ENCODE data around the gene NOL12.
"Not testable (repeated sequence)": the region's sequence is repeated elsewhere in the genome, so short reads cannot be mapped to it uniquely, and the experiment has no call there.

NOL12 gene

DNA sequence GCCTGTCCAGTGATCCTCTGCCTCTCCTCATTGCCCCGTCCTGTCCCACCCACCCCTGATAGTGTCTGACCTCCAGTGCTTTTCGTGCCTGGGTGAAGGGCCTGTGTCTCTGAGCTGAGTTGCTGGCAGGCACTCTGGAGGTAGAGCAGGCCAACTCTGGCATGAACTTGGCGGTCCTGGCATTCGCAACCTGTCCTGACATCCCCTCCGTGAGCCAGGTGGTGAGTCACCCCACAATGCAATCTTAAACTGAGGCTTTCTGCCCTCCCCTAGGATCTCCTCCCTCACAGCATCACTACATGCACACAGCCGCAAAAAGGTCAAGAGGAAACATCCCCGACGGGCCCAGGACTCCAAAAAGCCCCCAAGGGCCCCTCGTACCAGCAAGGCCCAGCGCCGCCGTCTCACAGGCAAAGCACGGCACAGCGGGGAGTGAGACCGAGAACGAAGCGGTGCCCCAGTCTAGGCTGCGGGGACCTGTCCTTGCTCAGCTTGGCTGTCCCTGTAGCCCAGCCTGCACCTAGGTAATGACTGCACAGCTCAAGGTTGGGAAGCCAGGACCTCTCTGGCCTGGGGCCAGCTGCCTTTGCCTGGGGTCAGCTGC is 4.9 kb downstream of the NOL12 start:
- DNase-seq (ENCODE audit: low read depth), result no peak
- H3K4me1 ChIP-seq (ENCODE audit: control insufficient read depth, insufficient read depth, low read length), result peaks cover 11% of the 10 kb centered on the region
- H3K36me3 ChIP-seq (ENCODE audit: control insufficient read depth, insufficient read depth, low read length, severe bottlenecking), result peaks cover 43% of the 10 kb centered on the region
- H3K9ac ChIP-seq (ENCODE audit: low read length), result no peak overlapping the region
- no peak overlapping the region for H3K4me3 ChIP-seq (ENCODE audit: low read length)
- no peaks in the 10 kb centered on the region for H3K9me3 ChIP-seq (ENCODE audit: control insufficient read depth, low read length)
- no peaks in the 10 kb centered on the region for H3K27me3 ChIP-seq (replicated peaks; ENCODE audit: control insufficient read depth, insufficient read depth, low read length)

DNA sequence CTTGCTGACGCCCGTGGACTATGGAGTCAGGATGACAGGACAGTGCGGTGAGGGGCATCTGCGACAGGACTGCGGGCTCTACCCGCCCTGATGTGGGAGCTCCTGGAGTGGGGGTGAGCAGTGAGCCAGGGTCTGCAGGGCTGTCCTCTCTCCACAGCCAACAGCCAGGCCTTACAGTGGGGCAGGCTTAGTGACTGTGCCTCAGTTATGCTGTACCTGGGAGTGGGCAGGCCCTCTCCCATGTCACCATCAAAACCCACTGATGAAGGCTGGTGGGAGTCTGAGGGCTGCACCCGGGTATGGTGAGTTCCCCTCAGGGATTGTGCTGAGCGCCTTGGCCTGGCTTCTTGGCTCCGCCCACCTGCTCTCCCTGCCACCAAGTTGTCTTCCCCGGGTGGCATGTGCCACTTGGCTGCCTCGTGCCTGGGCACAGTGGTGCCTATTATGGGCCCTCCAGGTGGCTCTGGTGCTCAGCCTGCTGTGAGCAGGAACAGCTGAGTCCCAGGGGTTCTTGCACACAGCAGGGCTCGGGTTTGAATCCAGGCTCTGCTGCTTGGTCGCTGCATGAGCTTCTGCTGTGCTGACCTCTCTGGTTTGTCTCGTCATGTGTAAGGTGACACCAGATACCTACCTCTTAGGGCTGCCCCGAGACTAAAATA is 6.6 kb downstream of the NOL12 start:
- no peak for DNase-seq (ENCODE audit: low read depth)
- H3K4me1 ChIP-seq (ENCODE audit: control insufficient read depth, insufficient read depth, low read length), result peaks cover 18% of the 10 kb centered on the region
- no peaks in the 10 kb centered on the region for H3K27me3 ChIP-seq (replicated peaks; ENCODE audit: control insufficient read depth, insufficient read depth, low read length)
- H3K9me3 ChIP-seq (ENCODE audit: control insufficient read depth, low read length), result no peaks in the 10 kb centered on the region
- H3K4me3 ChIP-seq (ENCODE audit: low read length), result no peak overlapping the region
- H3K36me3 ChIP-seq (ENCODE audit: control insufficient read depth, insufficient read depth, low read length, severe bottlenecking), result peaks cover 43% of the 10 kb centered on the region
- no peak overlapping the region for H3K9ac ChIP-seq (ENCODE audit: low read length)

DNA sequence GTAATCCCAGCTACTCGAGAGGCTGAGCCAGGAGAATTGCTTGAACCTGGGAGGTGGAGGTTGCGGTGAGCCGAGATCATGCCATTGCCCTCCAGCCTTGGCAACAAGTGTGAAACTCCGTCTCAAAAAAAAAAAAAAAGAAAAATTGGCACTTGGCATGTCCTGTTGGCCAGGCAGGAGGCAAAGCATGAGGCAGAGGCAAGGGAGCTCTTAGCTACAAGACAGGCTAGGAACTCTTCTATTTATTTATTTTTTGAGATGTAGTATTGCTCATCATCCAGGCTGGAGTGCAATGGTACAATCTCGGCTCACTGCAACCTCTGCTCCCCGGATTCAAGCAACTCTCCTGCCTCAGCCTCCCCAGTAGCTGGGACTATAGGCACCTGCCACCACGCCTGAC is 8.0 kb downstream of the NOL12 start:
- Histone ChIP-seq H3K4me1 (ENCODE audit: control insufficient read depth, insufficient read depth, low read length) (peaks cover 18% of the 10 kb centered on the region), H3K36me3 (ENCODE audit: control insufficient read depth, insufficient read depth, low read length, severe bottlenecking) (peaks cover 33% of the 10 kb centered on the region)
- H3K27me3 ChIP-seq (replicated peaks; ENCODE audit: control insufficient read depth, insufficient read depth, low read length); DNase-seq (ENCODE audit: low read depth); H3K4me3 ChIP-seq (ENCODE audit: low read length); H3K9me3 ChIP-seq (ENCODE audit: control insufficient read depth, low read length); H3K9ac ChIP-seq (ENCODE audit: low read length): not testable (repeated sequence)

DNA sequence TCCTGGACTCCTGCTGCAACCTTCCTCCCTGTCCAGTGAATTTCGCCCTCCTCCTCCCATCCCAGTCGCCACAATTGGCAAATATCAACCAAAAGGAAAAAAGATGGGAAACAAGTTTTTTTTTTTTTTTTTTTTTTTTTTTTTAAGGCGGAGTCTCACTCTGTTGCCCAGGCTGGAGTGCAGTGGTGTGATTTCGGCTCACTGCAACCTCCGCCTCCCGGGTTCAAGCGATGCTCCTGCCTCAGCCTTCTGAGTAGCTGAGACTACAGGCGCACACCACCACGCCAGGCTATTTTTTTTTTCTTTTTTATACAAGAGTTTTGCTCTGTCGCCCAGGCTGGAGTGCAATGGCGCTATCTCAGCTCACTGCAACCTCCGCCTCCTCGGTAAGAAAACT is 10.1 kb downstream of the NOL12 start:
- Histone ChIP-seq H3K36me3 (ENCODE audit: control insufficient read depth, insufficient read depth, low read length, severe bottlenecking) (peaks cover 20% of the 10 kb centered on the region), H3K4me1 (ENCODE audit: control insufficient read depth, insufficient read depth, low read length) (peaks cover 18% of the 10 kb centered on the region), H3K4me3 (ENCODE audit: low read length) (peak overlapping the region; percentile 57), H3K9ac (ENCODE audit: low read length) (peak overlapping the region; percentile 25)
- DNase-seq (ENCODE audit: low read depth); H3K27me3 ChIP-seq (replicated peaks; ENCODE audit: control insufficient read depth, insufficient read depth, low read length); H3K9me3 ChIP-seq (ENCODE audit: control insufficient read depth, low read length): not testable (repeated sequence)

DNA sequence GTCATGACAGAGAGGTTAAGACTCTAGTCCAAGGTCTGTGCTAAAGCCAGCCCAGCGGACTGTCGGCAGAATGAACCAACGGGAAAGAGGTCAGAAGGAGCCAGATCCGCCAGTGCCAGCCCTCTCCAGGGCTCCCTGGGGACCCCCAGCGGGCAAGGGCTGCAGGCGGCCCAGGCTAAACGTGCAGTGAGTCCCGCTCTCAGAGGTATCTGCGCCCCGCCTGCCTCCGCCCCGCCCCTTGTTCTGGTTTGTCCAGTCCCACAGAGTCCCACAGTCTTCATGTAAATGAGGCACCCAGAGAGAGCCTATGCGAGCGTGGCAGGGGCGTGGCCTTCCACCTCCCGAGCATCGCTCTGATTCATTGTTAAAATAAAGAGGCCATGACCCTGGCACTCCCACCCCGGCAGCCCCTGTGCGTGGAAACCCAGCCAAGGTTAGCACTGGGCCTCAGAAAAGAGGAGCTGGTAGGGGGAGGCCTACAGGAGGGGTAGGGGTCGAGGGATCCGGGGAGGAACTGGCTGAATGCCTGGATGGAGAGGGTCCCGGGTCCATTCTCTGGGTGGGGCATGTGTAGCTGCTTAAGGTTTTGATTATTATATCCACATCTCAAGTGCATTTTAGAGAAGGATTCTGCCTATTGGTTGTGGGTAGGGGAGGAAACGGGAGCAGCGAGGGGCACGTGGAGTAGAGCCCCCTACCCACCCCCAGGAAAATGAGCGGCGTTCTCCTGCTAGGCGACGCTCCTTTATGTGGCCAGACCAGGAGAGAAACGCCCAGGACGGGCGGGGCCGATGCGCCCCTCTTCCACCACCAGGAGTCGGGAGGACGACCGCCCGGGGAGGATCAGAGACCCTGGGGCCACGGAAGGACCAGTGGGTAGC is 10.8 kb downstream of the NOL12 start, which contains the start of gene TRIOBP:
Gene TRIOBP, plus strand, starts transcription at position 392 of the 881 bp plus-strand sequence. CDS start 4,318 bp downstream, outside the sequence.
- peak within 1 kb of the TSS; percentile 57 for H3K4me3 ChIP-seq (ENCODE audit: low read length)
- peak within 1 kb of the TSS; percentile 25 for H3K9ac ChIP-seq (ENCODE audit: low read length)
- peak; percentile 98 for DNase-seq (ENCODE audit: low read depth)
- H3K36me3 ChIP-seq (ENCODE audit: control insufficient read depth, insufficient read depth, low read length, severe bottlenecking), result peaks cover 14% of the 10 kb centered on the region
- H3K27me3 ChIP-seq (replicated peaks; ENCODE audit: control insufficient read depth, insufficient read depth, low read length), result no peaks in the 10 kb centered on the region
- H3K4me1 ChIP-seq (ENCODE audit: control insufficient read depth, insufficient read depth, low read length), result peaks cover 18% of the 10 kb centered on the region
- H3K9me3 ChIP-seq (ENCODE audit: control insufficient read depth, low read length), result no peaks in the 10 kb centered on the region

DNA sequence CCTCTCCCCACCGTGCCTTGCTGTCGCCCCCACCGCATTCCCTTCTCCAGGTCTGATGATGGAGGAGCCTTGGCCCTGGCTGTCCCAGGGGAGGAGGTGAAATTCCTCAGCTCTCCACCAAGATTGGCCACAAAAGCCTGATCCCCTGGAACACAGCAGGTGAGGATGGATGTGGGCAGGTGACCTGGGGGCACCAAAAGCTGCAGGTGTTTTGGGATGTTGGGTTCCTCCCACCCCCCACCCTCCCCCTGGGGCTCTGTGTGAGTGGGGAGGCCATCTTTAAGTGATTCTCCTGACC is 11.3 kb downstream of the NOL12 start:
- Histone ChIP-seq H3K36me3 (ENCODE audit: control insufficient read depth, insufficient read depth, low read length, severe bottlenecking) (peaks cover 11% of the 10 kb centered on the region), H3K27me3 (replicated peaks; ENCODE audit: control insufficient read depth, insufficient read depth, low read length) (no peaks in the 10 kb centered on the region), H3K9ac (ENCODE audit: low read length) (no peak overlapping the region), H3K9me3 (ENCODE audit: control insufficient read depth, low read length) (no peaks in the 10 kb centered on the region), H3K4me3 (ENCODE audit: low read length) (no peak overlapping the region), H3K4me1 (ENCODE audit: control insufficient read depth, insufficient read depth, low read length) (peaks cover 18% of the 10 kb centered on the region)
- DNase-seq (ENCODE audit: low read depth), result no peak

DNA sequence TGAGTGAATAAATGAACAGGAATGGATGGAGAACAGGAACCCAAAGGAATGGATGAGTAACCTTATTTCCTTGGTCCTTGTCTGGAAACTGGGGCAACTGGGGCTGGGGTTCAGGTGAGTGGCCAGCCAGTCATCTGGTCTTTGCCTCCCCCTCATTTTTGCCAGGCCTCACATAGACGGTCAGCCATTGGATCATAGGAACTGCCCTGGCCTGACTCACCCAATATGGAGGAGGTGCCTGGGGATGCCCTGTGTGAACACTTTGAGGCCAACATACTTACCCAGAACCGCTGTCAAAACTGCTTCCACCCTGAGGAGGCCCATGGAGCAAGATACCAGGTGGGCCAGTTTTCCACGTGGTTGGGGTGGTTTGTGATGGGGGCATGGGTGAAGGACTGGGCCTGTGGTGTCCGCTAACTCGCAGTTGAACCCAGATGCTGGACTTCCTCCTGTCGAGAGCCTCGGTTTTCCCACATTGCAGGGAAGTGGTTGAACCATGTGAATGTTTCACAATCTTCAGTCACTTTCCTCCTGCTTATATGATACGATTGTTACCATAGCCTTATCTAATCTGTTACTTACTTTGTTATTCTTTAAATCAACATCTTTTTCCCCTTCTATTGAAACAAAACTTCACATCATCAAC is 15.1 kb downstream of the NOL12 start:
- DNase-seq (ENCODE audit: low read depth), result no peak
- Histone ChIP-seq H3K9ac (ENCODE audit: low read length) (no peak overlapping the region), H3K36me3 (ENCODE audit: control insufficient read depth, insufficient read depth, low read length, severe bottlenecking) (no peaks in the 10 kb centered on the region), H3K4me1 (ENCODE audit: control insufficient read depth, insufficient read depth, low read length) (peaks cover 16% of the 10 kb centered on the region), H3K27me3 (replicated peaks; ENCODE audit: control insufficient read depth, insufficient read depth, low read length) (no peaks in the 10 kb centered on the region), H3K4me3 (ENCODE audit: low read length) (no peak overlapping the region), H3K9me3 (ENCODE audit: control insufficient read depth, low read length) (no peaks in the 10 kb centered on the region)

DNA sequence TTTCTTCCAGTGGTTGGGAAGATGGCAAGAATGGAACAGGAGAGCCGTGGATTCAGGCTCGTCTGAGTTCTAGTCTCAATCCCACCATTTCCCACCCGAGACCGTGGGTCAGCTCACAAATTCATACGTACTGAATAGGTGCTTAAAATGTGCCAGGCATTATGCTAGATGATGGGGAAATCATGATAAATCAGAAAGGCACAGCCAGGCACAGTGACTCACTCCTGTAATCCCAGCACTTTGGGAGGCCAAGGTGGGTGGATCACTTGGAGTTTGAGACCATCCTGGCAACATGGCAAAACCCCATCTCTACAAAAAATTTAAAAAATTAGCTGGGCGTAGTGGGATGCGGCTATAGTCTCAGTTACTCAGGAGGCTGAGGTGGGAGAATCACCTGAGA is 17.8 kb downstream of the NOL12 start:
- no peak for DNase-seq (ENCODE audit: low read depth)
- Histone ChIP-seq H3K9ac (ENCODE audit: low read length) (no peak overlapping the region), H3K9me3 (ENCODE audit: control insufficient read depth, low read length) (no peaks in the 10 kb centered on the region), H3K4me3 (ENCODE audit: low read length) (no peak overlapping the region), H3K4me1 (ENCODE audit: control insufficient read depth, insufficient read depth, low read length) (peaks cover 10% of the 10 kb centered on the region), H3K27me3 (replicated peaks; ENCODE audit: control insufficient read depth, insufficient read depth, low read length) (no peaks in the 10 kb centered on the region), H3K36me3 (ENCODE audit: control insufficient read depth, insufficient read depth, low read length, severe bottlenecking) (no peaks in the 10 kb centered on the region)

DNA sequence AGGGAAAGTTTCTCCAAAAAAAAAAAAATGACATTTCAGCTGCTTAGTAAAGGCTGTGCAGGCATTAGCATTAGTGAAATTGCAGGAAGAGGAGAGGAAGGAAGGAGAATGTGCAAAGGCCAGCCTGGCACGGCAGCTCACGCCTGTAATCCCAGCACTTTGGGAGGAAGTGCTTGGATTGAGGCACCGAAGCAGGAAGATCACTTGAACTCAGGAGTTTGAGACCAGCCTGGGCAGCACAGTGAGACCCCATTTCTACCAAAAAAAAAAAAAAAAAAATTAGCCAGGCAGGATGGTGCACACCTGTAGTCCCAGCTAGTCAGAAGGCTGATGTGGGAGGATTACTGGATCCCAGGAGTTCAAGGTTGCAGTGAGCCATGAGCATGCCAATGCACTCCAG is 18.5 kb downstream of the NOL12 start:
- Histone ChIP-seq H3K36me3 (ENCODE audit: control insufficient read depth, insufficient read depth, low read length, severe bottlenecking) (no peaks in the 10 kb centered on the region), H3K4me1 (ENCODE audit: control insufficient read depth, insufficient read depth, low read length) (peaks cover 10% of the 10 kb centered on the region), H3K9me3 (ENCODE audit: control insufficient read depth, low read length) (no peaks in the 10 kb centered on the region), H3K27me3 (replicated peaks; ENCODE audit: control insufficient read depth, insufficient read depth, low read length) (no peaks in the 10 kb centered on the region), H3K9ac (ENCODE audit: low read length) (no peak overlapping the region), H3K4me3 (ENCODE audit: low read length) (no peak overlapping the region)
- no peak for DNase-seq (ENCODE audit: low read depth)

DNA sequence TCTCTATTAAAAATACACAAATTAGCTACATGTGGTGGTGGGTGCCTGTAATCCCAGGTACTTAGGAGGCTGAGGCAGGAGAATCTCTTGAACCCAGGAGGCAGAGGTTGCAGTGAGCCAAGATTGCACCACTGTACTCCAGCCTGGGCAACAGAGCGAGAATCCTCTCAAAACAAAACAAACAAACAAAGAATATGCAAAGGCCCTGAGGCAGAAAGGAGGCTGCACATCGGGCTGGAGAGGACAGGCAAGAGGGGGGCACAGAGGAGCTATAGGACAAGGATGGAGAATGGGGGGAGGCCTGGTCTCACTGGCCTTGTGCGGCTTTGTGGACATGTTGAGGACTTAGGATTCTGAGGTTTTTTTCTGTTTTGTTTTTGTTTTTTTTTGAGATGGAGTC is 19.1 kb downstream of the NOL12 start:
- Histone ChIP-seq H3K9ac (ENCODE audit: low read length) (no peak overlapping the region), H3K27me3 (replicated peaks; ENCODE audit: control insufficient read depth, insufficient read depth, low read length) (no peaks in the 10 kb centered on the region), H3K4me1 (ENCODE audit: control insufficient read depth, insufficient read depth, low read length) (peaks cover 10% of the 10 kb centered on the region), H3K9me3 (ENCODE audit: control insufficient read depth, low read length) (no peaks in the 10 kb centered on the region), H3K36me3 (ENCODE audit: control insufficient read depth, insufficient read depth, low read length, severe bottlenecking) (no peaks in the 10 kb centered on the region), H3K4me3 (ENCODE audit: low read length) (no peak overlapping the region)
- DNase-seq (ENCODE audit: low read depth), result no peak

All from adipocyte (in vitro differentiated cells).